ENCODE results near the gene TIMM22.
"Not testable (repeated sequence)": the region's sequence is repeated elsewhere in the genome, so short reads cannot be mapped to it uniquely, and the experiment has no call there.

Gene TIMM22

GRCh38 chr17:996554-997344 lies at the start of gene TIMM22:
TSS of gene TIMM22 (plus strand) at chr17:997129. CDS start at chr17:997143, 14 bp downstream.
- DNase-seq = peak; percentile 91 to 92

- DNase-seq = no peak
These were observed 48.6 kb upstream of the TIMM22 start for GRCh38 chr17:948284-948852.

GRCh38 chr17:949623-950303 lies 47.2 kb upstream of the TIMM22 start:
- no peak for DNase-seq

DNA sequence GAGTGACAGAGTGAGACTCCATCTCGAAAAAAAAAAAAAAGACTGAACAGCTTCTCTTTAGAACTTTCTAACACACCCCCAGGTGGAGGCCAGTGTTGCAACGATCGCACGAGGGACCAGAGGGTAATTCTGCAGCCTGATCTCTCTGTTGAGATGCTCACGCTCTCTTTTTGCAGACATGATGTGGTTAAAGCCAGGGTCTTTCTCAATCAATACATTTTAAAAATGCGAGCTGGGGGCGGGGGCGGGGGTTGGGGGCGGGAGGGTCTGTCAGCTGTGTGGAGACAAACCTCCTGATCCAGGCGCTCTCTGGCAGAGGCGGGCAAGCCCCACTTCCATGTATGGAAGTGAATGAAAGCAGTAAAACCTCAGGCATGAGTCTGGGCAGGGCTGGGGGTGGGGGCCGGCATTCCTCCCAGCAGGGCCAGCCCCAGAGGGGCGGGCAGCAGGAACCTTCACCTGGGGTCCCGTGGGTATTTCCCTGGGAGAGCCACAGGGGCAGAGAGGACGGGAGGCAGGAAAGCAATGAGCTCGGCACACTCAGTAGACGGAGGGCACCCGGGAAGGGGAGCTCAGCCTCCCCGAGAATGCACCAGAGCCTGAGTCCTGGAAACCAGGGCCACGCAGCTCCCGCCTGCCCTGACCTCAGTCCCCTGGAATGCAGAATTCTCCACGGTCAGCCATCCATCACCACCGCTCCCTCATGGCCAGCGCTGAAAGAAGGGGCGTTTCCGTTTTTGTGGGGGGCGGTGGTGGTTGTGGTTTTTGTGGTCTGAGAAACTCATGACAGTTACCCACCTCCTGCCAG lies 45.4 kb upstream of the TIMM22 start:
- DNase-seq = no peak

DNA sequence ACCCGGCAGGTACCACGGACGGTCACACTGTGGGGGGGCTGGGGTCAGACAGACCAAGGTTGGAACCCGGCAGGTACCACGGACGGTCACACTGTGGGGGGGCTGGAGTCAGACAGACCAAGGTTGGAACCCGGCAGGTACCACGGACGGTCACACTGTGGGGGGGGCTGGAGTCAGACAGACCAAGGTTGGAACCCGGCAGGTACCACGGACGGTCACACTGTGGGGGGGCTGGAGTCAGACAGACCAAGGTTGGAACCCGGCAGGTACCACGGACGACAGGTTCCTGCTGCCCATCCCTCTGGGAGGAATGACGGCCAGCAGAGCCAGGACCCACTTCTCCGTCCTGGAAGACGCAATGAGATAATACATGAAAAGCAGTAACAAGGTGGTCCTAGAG lies 44.3 kb upstream of the TIMM22 start:
- DNase-seq = not testable (repeated sequence)

GRCh38 chr17:953767-954166 lies 43.2 kb upstream of the TIMM22 start:
- DNase-seq = no peak

- DNase-seq = no peak
These were observed 42.3 kb upstream of the TIMM22 start for GRCh38 chr17:954431-955164.

DNA sequence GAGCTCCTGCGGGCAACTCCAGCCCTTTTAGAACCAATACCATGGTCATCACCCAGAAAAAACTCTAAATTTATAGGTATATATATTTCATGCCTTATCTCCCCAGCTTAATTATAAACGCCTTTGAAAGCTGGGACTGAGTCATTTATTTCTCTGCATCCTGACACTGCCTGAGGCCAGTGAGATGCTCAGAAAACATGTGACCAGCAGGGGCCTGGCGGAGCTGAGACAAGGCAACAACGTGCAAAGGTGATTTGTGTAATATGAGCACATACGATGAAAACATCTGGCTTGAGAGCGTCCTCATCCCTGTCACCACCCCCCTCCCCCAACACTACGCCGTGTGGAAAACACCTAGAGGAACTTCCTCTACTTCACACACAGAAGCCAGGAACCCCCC lies 40.0 kb upstream of the TIMM22 start:
- DNase-seq = no peak

DNA sequence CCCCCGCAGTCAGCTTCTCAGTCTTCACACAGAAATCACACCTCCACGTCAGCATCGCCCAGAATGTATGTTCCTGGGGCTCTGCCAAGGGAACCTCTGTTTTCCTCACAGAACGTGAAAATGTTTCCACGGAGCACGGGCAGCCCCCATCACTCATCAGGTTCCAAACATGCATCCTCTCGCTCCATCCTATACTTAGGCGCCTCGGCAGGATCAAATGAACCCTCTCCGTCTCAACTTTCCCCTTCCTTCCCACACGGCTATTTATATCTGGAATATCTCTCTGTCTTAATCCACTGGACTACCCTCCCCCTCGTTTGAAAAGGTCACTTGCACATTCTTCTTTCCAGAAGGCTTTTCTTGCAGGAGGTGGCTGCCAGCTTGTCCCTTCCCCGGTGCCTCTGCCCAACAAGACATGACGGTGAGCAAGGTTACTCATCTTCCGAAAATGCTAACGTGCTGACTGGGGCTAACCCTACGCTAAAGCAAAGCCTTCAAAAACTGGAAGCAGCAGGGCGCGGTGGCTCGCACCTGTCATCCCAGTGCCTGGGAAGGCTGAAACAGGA lies 39.0 kb upstream of the TIMM22 start:
- no peak for DNase-seq

DNA sequence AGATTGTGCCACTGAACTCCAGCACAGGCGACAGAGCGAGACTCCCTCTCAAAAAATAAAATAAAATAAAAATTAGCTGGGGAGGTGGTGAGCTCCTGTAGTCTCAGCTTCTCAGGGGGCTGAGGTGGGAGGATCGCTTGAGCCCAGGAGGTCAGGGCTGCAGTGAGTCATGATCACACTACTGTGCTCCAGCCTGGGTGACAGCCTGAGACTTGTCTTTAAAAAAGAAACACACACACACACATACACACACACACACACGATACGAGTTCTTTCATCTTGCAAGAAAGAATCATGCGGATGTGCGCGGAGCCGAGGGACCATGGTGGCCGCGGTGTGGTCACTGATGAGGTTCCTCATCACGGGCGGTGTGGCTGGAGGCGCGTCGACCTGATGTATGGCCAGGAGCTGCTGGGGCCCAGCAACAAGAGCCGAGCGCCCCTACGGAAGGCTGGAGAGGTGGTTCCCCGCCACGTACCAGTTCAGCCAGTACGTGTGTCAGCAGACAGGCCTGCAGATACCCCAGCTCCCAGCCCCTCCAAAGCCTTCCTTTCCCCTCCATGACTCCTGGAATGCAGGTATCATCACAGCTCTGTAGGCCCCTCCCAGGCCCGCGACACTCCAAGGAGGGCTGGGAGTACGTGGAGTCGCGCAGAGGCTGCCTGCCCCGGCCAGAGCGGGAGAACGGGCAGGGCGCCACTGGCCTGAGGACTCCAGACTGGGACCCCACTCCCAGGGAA lies 38.0 kb upstream of the TIMM22 start:
- no peak for DNase-seq

DNA sequence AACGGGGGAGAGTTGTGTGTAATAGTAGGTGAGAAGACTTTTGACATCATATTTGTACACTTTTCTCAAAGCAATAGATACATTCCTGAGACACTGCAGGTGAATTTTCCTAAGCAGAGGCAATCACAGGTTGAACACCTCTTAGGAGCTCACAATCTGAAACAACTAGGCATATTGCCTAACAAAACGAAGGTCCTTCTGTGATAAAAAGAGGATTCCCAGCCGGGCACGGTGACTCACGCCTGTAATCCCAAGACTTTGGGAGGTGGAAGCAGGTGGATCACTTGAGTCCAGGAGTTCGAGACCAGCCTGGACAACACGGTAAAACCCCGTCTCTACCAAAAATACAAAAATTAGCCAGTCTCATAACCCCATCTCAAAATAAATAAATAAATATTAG lies 34.8 kb upstream of the TIMM22 start:
- no peak for DNase-seq

DNA sequence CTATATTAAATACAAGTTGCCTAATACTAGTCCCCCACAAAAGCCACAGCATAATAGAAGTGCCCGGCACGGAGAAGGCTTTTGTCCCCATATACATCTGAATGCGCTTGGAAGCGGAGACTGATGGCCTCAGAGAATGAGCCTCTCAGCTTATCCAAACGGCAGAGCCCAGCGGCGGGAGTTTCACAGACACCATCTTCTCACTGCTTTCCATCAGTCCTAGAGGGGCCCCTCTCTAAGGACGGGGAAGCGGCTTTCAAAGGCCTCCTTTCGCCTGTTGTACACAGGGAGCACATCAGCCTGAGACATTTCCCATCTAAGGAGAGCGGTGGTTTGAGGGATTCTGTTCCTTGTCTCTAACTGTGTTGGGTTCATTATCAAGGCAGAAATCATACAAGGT lies 34.3 kb upstream of the TIMM22 start:
- no peak for DNase-seq

DNA sequence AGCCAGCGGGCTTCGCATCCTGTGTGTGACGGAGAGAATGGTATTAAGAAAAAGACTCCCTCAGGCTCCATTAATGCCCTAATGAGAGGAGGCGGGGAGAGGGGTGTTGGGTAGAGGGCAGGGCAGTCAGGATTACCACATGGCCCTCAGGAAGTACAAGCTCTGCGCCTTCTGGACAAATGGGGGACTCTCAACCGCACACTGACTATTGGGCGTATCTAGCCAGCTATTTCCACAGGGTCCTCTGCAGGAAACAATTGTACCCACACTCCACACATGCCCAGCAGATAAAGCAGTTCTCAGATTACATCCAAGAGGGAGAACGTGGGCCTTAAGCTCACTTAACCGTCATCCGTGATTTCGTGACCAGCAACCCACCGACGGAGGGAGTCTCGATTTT lies 32.1 kb upstream of the TIMM22 start:
- DNase-seq = no peak

GRCh38 chr17:965311-965989 lies 31.5 kb upstream of the TIMM22 start:
- no peak for DNase-seq

DNA sequence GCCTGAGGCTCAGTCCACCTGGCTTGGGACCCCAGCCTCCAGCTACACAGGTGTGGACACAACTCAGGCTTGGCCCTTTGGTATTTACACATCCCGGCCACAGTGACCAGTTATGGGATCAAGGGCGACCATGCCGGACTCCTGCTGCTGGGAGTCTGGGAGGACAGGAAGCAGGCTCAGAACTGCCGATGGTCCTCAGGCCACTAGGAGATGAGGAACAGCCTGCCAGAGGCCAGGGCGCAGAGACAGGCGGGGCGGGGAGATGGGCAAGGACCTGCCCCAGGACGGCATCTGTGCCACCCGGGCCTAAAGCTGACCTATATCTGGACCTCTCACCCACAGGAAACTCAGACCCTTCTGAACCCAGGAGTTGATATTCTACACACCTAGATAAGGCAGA lies 29.8 kb upstream of the TIMM22 start:
- DNase-seq = no peak

DNA sequence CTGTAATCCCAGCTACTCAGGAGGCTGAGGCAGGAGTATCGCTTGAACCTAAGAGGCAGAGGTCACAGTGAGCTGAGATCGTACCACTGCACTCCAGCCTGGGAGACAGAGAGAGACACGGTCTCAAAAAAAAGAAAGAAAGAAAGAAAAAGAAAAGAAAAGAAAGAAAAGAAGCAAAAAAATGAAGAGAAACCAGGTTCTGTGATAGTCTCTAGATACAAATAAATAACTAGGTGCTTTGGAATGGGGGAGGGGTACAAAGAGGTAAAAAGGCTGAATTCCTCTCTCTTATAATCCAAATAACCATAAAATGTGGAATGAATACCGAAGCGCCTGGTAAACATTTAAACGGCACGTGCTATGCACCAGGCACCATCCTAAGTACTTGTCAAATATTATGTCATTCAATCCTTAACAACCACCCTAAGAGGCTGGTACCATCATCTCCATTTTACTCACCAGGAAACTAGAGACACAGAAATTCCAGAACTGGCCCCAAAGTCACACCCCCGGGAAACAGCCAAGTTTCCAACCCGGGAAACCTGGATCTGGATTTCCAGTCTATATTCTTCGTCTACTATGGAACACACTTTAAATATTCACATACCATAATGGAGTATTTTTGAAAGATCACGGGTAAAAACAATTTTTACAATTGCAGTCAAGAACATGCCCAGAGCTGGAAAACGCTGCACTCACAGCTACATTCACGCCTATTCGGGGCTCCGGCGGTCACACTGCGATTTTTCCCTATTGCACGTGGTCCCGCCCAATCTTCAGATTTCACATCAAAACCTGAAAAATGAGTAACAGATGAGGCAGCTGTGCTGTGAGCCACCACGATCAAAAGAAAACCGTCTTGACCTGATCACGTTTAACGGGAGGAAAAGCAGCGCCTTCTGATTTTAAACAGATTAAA lies 27.9 kb upstream of the TIMM22 start:
- no peak for DNase-seq

DNA sequence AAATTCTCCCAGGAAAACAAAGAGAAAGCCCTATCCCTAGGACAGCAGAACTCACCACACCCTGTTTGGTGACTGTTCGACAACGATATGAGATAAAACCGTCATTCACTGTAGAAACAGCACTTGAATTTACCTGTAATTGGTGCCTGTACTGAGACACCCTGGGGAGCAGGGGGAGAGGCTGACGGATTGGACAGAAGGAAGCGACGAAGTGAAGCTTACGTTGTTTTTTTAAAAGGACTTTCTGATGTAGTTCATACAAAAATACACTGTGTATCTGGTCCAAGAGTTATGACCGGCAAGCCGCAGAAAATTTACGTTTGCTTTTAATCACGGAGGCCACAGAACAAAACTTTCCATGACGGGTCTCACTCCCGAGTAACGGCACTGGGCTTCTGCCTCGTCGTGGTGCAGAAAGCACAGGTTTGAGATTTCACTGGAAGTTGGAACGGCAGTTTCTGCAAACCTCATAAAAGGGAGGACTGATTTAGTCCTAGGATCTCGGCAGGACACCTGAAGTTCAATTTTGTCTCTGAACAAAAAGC lies 27.0 kb upstream of the TIMM22 start:
- DNase-seq = no peak

DNA sequence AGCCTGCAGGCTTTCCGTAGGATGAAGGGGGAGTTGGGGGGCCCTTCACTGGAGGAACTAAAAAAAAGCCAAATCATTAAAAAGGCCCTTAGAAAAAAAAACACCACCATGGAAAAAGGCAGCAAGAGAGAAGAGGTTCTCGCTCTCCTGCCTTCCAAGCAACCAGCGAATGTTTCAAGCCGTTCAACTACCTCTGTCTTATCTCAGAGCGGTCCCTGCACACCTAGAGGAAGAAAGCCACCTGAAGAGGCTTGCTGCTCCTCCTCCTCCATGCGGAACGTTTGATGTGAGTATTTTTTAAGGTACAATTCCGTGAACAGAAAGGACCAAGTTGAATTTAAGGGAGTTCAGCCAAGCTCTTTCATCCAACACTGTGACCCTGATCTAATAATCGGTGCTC lies 26.6 kb upstream of the TIMM22 start:
- DNase-seq = no peak

DNA sequence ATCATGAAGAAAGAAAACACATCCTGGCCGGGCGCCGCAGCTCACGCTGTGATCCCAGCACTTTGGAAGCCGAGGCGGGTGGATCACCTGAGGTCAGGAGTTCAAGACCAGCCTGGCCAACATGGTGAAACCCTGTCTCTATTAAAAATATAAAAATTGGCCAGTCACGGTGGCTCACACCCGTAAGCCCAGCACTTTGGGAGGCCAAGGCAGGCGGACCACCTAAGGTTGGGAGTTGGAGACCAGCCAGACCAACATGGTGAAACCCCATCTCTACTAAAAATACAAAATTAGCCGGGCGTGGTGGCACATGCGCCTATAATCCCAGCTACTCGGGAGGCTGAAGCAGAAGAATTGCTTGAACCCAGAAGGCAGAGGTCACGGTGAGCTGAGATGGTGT lies 25.1 kb upstream of the TIMM22 start:
- DNase-seq = not testable (repeated sequence)

Data from stimulated activated CD4-positive, alpha-beta T cell treated with anti-CD3 and anti-CD28 coated beads, Interleukin-2, amount 100 ng/mL, for 24 hours (primary cell).